Keratinocyte (primary cell): Measurements from ENCODE around the gene MMAA.

Source experiments
- EZH2 ChIP-seq: IDR thresholded peaks from one replicate; pipeline ENCODE4 v1.6.1; 2012; ENCODE audit warnings: inconsistent platforms, mild to moderate bottlenecking, low read length, moderate library complexity
- TF ChIP-seq, protein P1 (sequence below), 3 experiments: IDR thresholded peaks in 1 of 3; conservative IDR thresholded peaks in 1 of 3; optimal IDR thresholded peaks in 1 of 3; 2 replicates in 2 of 3; 3 replicates in 1 of 3; pipeline versions ENCODE3 to v1.5.1; 2011; ENCODE audit warnings: low read length in 3 of 3, mild to moderate bottlenecking in 3 of 3, moderate library complexity in 2 of 3, control low read depth in 1 of 3, inconsistent platforms in 1 of 3; ENCODE audit not compliant: insufficient read depth in 2 of 3; ENCODE audit errors: extremely low read depth in 1 of 3

DNA sequence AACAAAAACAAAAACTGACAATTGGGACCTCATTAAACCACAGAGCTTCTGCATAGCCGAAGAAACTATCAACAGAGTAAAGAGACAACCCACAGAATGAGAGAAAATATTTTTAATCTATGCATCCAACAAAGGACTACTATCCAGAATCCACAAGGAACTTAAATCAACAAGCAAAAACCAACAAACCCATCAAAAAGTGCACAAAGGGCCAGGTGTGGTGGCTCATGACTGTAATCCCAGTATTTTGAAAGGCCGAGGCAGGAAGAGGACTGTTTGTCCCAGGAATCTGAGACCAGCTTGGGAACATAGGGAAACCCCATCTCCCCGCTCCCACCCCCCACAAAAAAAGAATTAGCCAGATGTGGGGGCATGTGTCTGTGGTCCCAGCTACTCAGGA is 71.4 kb downstream of the MMAA start:
- TF ChIP-seq, protein P1, sequence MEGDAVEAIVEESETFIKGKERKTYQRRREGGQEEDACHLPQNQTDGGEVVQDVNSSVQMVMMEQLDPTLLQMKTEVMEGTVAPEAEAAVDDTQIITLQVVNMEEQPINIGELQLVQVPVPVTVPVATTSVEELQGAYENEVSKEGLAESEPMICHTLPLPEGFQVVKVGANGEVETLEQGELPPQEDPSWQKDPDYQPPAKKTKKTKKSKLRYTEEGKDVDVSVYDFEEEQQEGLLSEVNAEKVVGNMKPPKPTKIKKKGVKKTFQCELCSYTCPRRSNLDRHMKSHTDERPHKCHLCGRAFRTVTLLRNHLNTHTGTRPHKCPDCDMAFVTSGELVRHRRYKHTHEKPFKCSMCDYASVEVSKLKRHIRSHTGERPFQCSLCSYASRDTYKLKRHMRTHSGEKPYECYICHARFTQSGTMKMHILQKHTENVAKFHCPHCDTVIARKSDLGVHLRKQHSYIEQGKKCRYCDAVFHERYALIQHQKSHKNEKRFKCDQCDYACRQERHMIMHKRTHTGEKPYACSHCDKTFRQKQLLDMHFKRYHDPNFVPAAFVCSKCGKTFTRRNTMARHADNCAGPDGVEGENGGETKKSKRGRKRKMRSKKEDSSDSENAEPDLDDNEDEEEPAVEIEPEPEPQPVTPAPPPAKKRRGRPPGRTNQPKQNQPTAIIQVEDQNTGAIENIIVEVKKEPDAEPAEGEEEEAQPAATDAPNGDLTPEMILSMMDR (optimal IDR thresholded peaks at IDR 0.05 in 1 of 3, IDR thresholded peaks at IDR 0.05 in 1 of 3, conservative IDR thresholded peaks at IDR 0.05 in 1 of 3; ENCODE audit: extremely low read depth in 1 of 3, insufficient read depth in 2 of 3, low read length in 3 of 3) = no peak
- no peak for TF ChIP-seq EZH2
